Activated B cell treated with CpG ODN at 0.5 μM for 24 hours (primary cell): Measurements from ENCODE around the gene CPA4. TPM values are rescaled to one million over a fixed set of nuclear protein-coding genes. Genes with fewer than 3 reads are reported as not detected.

Experiments
- ATAC-seq: fragments of 200-7000 bp; cut with Tn5 transposase; one replicate; pipeline ENCODE4 v1.10.0; 2021; ENCODE audit warnings: low read depth, mild to moderate bottlenecking, moderate library complexity
- CTCF ChIA-PET: fragments of 350-600 bp; sonication (Branson Sonifier 250); formaldehyde crosslinking; loops from one replicate; lab custom pipeline; 2021; ENCODE audit warnings: antibody characterized with exemption; lab: Charles Lee
- POLR2A ChIA-PET: fragments of 350-600 bp; sonication (Branson Sonifier 250); formaldehyde crosslinking; loops from one replicate; lab custom pipeline; 2021; ENCODE audit warnings: antibody characterized with exemption; lab: Charles Lee
- DNase-seq: peaks from one replicate; pipeline ENCODE4 v3.0.0; 2022
- H3K27ac Mint-ChIP-seq: one replicate; pipeline ENCODE4 v1.8.0; 2020; ENCODE audit warnings: mixed read lengths
- H3K27me3 Mint-ChIP-seq: one replicate; pipeline ENCODE4 v1.8.0; 2021; ENCODE audit warnings: mixed read lengths
- H3K36me3 Mint-ChIP-seq: one replicate; pipeline ENCODE4 v1.8.0; 2021; ENCODE audit warnings: low read depth, mixed read lengths
- H3K4me1 Mint-ChIP-seq: one replicate; pipeline ENCODE4 v1.8.0; 2021; ENCODE audit warnings: mixed read lengths
- H3K4me3 Mint-ChIP-seq: one replicate; pipeline ENCODE4 v1.8.0; 2020; ENCODE audit warnings: mild to moderate bottlenecking, mixed read lengths
- H3K9me3 Mint-ChIP-seq: one replicate; pipeline ENCODE4 v1.8.0; 2020; ENCODE audit warnings: mixed read lengths
- CTCF ChIP-seq: fragments of 200-600 bp; IDR thresholded peaks from one replicate; pipeline ENCODE4 v1.8.0; 2022; ENCODE audit warnings: antibody characterized with exemption, mild to moderate bottlenecking
- intact Hi-C: fragments of 100-400 bp; cut with micrococcal nuclease; formaldehyde crosslinking; loops from one replicate; pipeline ENCODE4 v1.15.1; 2024
- total RNA-seq: library from RNA; stranded (reverse); gene quantifications from 2 replicates; pipeline ENCODE4 v1.2.3, GENCODE V29; 2022

The CPA4 gene
- total RNA-seq, 1 donor from 2014 or later = not detected

- intact Hi-C loops = no loop called here
- CTCF ChIA-PET = no interaction called here
- Mint-ChIP-seq H3K27ac (no peak overlapping the region), H3K9me3 (no peaks in the 10 kb centered on the region), H3K27me3 (peaks cover 19% of the 10 kb centered on the region), H3K4me1 (no peaks in the 10 kb centered on the region), H3K36me3 (no peaks in the 10 kb centered on the region), H3K4me3 (no peak overlapping the region)
- POLR2A ChIA-PET = no interaction called here
- ATAC-seq (no peak), DNase-seq (no peak)
- no peak for TF ChIP-seq CTCF
Measured at GRCh38 chr7:130268463-130269317, 24.3 kb upstream of the CPA4 start.

- CTCF ChIA-PET = no interaction called here
- peaks cover 2% of the 10 kb centered on the region for H3K4me1 Mint-ChIP-seq
- no peak overlapping the region for H3K27ac Mint-ChIP-seq
- H3K9me3 Mint-ChIP-seq = no peaks in the 10 kb centered on the region
- peaks cover 25% of the 10 kb centered on the region for H3K27me3 Mint-ChIP-seq
- H3K36me3 Mint-ChIP-seq = no peaks in the 10 kb centered on the region
- ATAC-seq (no peak), DNase-seq (no peak)
- H3K4me3 Mint-ChIP-seq = no peak overlapping the region
- intact Hi-C loops = no loop called here
- no peak for TF ChIP-seq CTCF
- POLR2A ChIA-PET = no interaction called here
Measured at GRCh38 chr7:130269318-130269694, 23.7 kb upstream of the CPA4 start.

GRCh38 chr7:130270947-130271800 lies 21.8 kb upstream of the CPA4 start:
- no peak overlapping the region for H3K4me3 Mint-ChIP-seq
- ATAC-seq (no peak), DNase-seq (no peak)
- ChIA-PET POLR2A (no interaction called here), CTCF (no interaction called here)
- no peaks in the 10 kb centered on the region for H3K9me3 Mint-ChIP-seq
- H3K4me1 Mint-ChIP-seq = peaks cover 2% of the 10 kb centered on the region
- H3K36me3 Mint-ChIP-seq = no peaks in the 10 kb centered on the region
- peaks cover 32% of the 10 kb centered on the region for H3K27me3 Mint-ChIP-seq
- intact Hi-C loops = no loop called here
- no peak overlapping the region for H3K27ac Mint-ChIP-seq
- TF ChIP-seq CTCF = no peak

GRCh38 chr7:130272381-130273080 lies 20.4 kb upstream of the CPA4 start:
- Mint-ChIP-seq H3K27ac (no peak overlapping the region), H3K9me3 (no peaks in the 10 kb centered on the region), H3K27me3 (peaks cover 32% of the 10 kb centered on the region), H3K4me1 (peaks cover 2% of the 10 kb centered on the region), H3K36me3 (no peaks in the 10 kb centered on the region), H3K4me3 (no peak overlapping the region)
- no peak for TF ChIP-seq CTCF
- ChIA-PET POLR2A (interaction anchor here (0.6 kb wide), 1 partner anchor 145 kb away, joined by 6 read pairs; no protein-coding TSS in a partner anchor), CTCF (no interaction called here)
- ATAC-seq (no peak), DNase-seq (no peak)
- intact Hi-C loops = no loop called here
